NCI-H82 (cell line): ENCODE data around the gene ASPN.

Source experiments
- DNase-seq: peaks from one replicate; lab custom pipeline; 2025; lab: John Stamatoyannopoulos, UW

ASPN gene

DNA sequence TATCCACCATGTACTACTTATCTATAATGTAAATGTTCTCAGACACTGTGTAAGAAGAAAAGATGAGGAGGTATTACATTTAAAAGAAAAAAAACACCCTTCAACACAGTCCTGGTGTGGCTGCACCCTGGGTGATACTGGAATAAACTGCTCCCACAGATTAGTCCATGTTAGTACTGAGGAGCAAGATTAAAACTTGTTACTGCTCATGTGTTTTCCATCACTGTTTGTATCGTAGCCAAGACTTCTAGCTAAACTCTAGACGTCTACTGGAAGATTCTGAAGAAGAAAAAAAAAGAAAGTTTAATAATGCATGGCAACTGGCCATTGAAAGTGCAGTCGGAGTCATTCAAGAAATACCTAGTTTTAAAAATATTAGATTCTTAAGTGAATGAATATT, at the start of gene ASPN:
Gene ASPN (minus strand): TSS at position 178 of the 400 bp plus-strand sequence.
- DNase-seq: no peak

- DNase-seq: no peak
Observed at GRCh38 chr9:92530893-92531292, 48.6 kb upstream of the ASPN start.

- DNase-seq: no peak
Observed at GRCh38 chr9:92529124-92529523, 46.8 kb upstream of the ASPN start.

DNA sequence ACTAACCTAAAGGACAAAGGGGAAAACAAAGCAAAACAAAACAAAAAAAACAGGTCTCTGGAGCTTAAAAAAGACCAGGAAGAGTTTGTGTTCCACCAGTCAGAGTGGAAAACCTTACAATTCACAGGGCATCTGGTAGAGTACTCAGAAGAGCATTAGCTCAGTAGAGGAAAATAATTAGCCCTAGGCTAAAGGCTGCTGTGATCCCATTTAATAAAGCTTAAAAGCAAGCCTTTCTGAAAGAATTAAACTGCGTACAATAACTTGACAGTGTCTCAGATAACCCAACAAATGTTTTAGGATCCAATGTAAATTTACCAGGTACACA, 46.2 kb upstream of the ASPN start:
- peak; percentile 85 for DNase-seq

- no peak for DNase-seq
Observed at GRCh38 chr9:92527832-92528521, 45.7 kb upstream of the ASPN start.

- no peak for DNase-seq
Observed at GRCh38 chr9:92527291-92527828, 45.1 kb upstream of the ASPN start.

- no peak for DNase-seq
Observed at GRCh38 chr9:92525306-92525705, 43.0 kb upstream of the ASPN start.

- peak; percentile 11 for DNase-seq
Observed at GRCh38 chr9:92524881-92525280, 42.6 kb upstream of the ASPN start.

DNA sequence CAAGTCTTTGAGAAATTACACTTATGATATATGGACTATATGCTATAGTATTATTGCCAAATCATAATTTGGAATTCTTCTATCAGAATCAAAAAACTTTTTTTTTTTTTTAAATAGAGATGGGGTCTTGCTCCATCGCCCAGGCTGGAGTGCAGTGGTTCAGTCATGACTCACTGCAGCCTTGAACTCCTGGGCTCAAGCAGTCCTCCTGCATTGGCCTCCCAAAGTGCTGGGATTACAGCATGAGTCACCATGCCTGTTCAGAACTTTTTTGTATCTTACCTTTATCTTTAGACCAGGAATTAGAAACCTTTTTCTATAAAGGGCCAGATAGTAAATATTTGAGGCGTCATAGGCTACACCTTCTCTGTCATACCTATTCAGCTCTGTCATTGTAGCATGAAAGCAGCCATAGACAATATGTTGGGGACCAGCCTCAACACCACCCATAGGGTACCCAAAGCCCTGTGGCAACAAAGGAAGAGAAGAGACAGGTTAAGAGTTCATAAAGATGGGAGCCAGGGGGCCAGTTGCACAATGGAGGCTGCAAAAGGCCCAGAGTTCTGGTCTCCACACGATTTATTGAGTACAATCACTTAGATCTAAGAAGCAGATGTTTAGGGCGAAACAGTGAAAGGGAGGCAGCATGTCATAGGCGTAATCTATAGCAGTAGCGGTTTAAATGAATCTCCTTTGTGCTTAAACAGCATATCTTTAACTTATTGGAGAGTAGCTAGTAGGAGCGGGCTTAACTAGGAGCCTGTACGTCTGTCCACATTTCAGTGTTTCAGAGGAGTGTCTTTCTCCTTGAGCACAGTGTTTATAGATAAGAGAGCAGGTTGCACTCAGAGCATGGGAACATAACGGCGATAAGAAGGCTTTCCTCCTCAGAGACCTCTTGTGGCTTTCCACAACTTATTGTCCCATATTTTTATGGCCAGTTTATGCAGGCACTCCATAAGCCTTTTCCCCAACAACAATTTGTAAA, 41.0 kb upstream of the ASPN start:
- DNase-seq: no peak

- DNase-seq: no peak
Observed at GRCh38 chr9:92520837-92521236, 38.5 kb upstream of the ASPN start.

GRCh38 chr9:92518199-92518598, 35.9 kb upstream of the ASPN start:
- no peak for DNase-seq

GRCh38 chr9:92517046-92517445, 34.7 kb upstream of the ASPN start:
- DNase-seq: peak; percentile 4

- no peak for DNase-seq
Observed at GRCh38 chr9:92516521-92516920, 34.2 kb upstream of the ASPN start.

DNA sequence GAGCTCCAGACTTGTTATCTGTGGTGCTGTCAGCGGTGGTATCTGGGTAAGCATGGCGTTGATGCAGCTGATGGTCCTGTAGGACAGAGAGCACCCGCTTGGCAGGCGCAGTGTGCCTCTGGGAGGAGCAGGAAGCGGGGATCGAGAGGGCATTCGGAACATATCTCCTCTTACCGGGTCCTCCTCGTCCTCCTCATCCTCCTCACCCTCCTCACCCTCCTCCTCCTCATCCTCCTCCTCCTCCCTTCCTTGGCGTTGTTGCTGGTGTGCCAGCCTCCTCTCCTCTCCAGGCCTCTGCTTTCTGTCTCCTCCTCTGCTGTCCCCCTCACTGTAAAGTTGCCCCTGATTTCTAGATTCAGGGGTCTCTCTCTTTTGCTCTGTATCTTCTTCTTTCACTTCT, 32.3 kb upstream of the ASPN start:
- DNase-seq: no peak

- no peak for DNase-seq
Observed at GRCh38 chr9:92513349-92513748, 31.0 kb upstream of the ASPN start.

DNA sequence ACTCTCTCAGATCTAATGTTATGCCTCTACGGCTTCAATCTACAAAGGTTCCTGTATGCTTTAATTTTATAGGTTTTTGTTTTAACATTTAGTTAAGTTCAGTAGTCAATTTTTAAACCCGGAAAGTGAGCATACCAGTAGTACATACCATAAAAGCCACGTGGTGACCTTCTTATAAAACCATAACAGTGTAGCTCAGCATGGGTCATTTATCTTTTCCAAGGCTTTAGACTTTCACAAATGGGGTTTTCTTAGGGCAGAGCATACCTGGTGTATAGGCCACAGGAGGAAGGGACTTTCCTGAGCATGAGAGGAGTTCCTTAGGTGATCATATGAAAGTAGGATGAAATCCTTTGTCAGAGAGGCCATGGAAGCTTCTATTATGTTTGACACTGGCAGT, 30.3 kb upstream of the ASPN start:
- DNase-seq: no peak

GRCh38 chr9:92510747-92511146, 28.4 kb upstream of the ASPN start:
- no peak for DNase-seq

GRCh38 chr9:92509050-92509449, 26.7 kb upstream of the ASPN start:
- DNase-seq: no peak

DNA sequence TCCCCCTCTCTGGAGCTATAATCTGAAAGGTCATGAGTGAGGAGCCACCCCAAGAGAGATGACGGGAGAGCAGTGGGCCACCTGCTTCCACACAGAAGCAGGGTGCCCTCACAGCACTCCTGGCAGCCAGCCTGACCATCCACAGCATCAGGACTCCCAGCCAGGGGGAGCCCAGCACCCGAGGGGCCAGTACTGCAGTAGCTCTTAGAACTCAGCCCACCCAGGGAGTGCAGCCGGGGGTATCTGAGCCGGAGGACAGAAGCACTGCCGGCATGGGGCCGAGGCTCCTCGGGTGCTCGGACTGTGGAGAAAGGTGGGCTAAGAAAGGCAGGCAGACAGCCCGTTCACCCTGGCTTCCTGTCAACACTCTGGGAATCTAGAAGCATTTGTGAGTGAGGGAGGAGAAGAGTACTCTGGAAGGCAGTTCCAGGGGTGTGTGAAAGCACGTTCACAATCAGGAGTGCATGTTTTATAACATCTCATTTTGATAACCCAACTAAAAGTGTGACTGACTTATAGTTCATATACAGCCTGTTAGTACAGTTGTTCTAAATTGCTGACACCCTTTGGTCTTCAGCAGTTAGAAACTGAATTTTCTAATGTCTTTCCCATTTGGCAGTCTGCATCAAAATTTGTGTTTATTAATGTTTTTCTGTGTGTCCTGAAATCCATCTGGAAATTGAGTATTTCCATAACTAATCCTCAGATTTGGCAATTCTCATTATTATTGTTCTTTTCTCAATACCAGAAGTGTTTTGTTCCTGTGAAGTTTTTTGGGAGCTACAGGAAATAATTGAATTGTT, 25.9 kb upstream of the ASPN start:
- DNase-seq: no peak

DNA sequence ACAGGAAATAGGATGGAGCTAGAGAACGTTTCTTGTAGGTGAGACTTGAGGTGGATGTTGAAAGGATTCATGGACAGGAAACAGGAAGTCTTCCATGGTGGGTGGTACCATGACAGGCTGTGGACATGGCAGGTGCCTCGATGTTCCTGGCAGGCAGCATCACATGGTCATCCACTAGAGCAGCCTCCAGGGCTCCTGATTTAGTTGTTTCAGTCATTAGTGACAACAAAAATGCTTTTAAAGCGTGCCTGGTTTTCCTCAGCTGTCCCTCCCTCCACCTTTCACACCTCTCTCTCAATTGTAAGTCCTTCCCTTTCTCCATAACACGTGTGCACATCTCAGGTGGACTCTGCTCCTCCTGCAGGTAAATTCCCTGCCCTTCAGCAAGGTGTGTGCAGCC, 25.2 kb upstream of the ASPN start:
- DNase-seq: no peak

DNA sequence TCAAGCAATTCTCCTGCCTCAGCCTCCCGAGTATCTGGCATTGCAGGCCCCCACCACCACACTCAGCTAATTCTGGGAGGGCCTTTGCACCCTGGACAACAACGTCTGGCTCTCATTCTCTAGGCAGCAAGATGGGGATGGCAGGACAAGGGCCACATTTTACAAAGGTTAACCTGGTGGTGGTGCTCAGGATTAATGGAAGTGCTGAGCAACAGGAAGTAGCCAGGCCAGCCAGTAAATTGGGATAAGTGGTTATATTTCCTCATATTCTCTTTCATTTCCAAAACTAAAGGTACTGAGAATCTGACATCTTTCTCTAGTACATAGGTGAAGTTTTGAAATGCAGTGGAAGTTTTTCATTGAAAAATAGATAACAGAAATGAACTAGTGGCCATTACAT, 24.7 kb upstream of the ASPN start:
- DNase-seq: no peak

- no peak for DNase-seq
Observed at GRCh38 chr9:92506184-92506857, 24.0 kb upstream of the ASPN start.
